PFSK-1 (cell line): ENCODE data around the gene EEF1AKMT4.

Experiments used
- FOXP2 ChIP-seq: optimal IDR thresholded peaks from 2 replicates; pipeline ENCODE3; 2011; ENCODE audit warnings: borderline replicate concordance, control low read depth, inconsistent platforms; ENCODE audit not compliant: insufficient read depth; ENCODE audit errors: extremely low read length, extremely low read depth
- POLR2AphosphoS5 ChIP-seq: IDR thresholded peaks from 2 replicates; pipeline ENCODE4 v1.6.1; 2012; ENCODE audit warnings: low read depth, mild to moderate bottlenecking, control low read depth, low read length, moderate library complexity
- SIN3A ChIP-seq: IDR thresholded peaks from 2 replicates; pipeline ENCODE4 v1.6.1; 2012; ENCODE audit warnings: mild to moderate bottlenecking, low read length, moderate library complexity, borderline replicate concordance; ENCODE audit not compliant: insufficient read depth
- TAF1 ChIP-seq: IDR thresholded peaks from 2 replicates; pipeline ENCODE4 v1.6.1; 2012; ENCODE audit warnings: low read length, control low read depth, borderline replicate concordance; ENCODE audit not compliant: insufficient read depth
- TF ChIP-seq, protein P1 (sequence below), 2 experiments: IDR thresholded peaks; 2 replicates each; pipeline versions ENCODE4 v1.6.1 to v1.8.0; 2011 to 2012; ENCODE audit warnings: low read depth in 2 of 2, low read length in 2 of 2, control low read depth in 1 of 2, inconsistent platforms in 1 of 2, mild to moderate bottlenecking in 1 of 2, moderate library complexity in 1 of 2; ENCODE audit not compliant: insufficient read depth in 1 of 2

Gene EEF1AKMT4

DNA sequence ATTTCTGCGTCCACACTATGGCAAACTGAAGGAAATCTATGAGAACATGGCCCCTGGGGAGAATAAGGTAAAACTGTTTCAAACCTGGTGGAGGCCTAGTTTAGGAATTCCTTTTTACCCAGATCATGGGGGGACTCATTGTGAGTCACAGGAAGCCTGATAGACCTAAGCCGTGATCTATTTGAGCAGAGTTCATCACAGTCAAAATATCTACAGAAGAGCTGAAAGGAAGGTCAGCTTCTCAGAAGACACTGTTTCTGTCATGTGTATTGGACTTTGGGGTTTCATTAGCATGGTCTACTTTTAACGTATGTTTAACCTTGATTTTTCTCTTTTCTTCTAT, 50.9 kb downstream of the EEF1AKMT4 start:
- TF ChIP-seq, protein P1, sequence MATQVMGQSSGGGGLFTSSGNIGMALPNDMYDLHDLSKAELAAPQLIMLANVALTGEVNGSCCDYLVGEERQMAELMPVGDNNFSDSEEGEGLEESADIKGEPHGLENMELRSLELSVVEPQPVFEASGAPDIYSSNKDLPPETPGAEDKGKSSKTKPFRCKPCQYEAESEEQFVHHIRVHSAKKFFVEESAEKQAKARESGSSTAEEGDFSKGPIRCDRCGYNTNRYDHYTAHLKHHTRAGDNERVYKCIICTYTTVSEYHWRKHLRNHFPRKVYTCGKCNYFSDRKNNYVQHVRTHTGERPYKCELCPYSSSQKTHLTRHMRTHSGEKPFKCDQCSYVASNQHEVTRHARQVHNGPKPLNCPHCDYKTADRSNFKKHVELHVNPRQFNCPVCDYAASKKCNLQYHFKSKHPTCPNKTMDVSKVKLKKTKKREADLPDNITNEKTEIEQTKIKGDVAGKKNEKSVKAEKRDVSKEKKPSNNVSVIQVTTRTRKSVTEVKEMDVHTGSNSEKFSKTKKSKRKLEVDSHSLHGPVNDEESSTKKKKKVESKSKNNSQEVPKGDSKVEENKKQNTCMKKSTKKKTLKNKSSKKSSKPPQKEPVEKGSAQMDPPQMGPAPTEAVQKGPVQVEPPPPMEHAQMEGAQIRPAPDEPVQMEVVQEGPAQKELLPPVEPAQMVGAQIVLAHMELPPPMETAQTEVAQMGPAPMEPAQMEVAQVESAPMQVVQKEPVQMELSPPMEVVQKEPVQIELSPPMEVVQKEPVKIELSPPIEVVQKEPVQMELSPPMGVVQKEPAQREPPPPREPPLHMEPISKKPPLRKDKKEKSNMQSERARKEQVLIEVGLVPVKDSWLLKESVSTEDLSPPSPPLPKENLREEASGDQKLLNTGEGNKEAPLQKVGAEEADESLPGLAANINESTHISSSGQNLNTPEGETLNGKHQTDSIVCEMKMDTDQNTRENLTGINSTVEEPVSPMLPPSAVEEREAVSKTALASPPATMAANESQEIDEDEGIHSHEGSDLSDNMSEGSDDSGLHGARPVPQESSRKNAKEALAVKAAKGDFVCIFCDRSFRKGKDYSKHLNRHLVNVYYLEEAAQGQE (IDR thresholded peaks at IDR 0.05; ENCODE audit: insufficient read depth in 1 of 2, low read depth in 2 of 2, low read length in 2 of 2) = no peak
- TF ChIP-seq POLR2AphosphoS5 (no peak), TAF1 (no peak), SIN3A (no peak), FOXP2 (no peak)

DNA sequence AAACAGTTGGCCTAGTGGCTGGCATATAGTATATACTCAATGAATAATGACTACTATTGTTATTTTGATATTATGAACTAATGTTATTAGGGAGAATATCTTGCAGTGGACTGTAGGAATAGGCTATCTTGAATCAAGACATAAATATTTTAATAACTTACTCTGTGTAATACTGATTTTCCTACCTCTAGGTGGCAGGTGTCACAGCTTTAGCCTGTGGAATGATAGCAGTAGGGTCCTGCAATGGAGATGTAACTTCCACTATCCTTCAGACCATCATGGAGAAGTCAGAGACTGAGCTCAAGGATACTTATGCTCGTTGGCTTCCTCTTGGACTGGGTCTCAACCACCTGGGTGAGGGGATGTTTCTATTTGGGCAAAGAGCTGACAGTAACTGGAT, 56.1 kb downstream of the EEF1AKMT4 start:
- TF ChIP-seq SIN3A (no peak), TAF1 (no peak), POLR2AphosphoS5 (no peak), FOXP2 (no peak)
- TF ChIP-seq, protein P1 (IDR thresholded peaks at IDR 0.05; ENCODE audit: insufficient read depth in 1 of 2, low read depth in 2 of 2, low read length in 2 of 2) = no peak

DNA sequence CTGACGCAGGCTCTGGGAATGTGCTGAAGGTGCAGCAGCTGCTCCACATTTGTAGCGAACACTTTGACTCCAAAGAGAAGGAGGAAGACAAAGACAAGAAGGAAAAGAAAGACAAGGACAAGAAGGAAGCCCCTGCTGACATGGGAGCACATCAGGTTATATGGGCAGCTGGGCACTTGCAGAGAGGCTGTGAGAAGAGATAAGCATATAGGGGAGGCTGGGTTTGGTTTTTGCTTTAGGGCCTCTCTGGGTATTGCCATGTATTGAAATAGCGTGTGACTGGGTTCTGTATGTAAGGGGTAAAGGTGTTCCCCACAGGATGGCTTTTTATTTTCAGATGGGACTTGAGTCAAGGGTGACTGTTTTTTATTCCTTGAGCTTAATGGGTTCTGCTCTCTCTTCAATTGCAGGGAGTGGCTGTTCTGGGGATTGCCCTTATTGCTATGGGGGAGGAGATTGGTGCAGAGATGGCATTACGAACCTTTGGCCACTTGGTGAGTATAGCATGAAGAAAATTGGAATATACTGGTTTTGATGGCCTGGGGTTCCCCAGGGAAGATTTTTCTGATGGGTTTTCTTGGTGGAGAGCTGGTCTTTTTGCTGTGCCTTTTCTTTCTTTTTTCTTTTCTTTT, 57.0 kb downstream of the EEF1AKMT4 start:
- TF ChIP-seq POLR2AphosphoS5 (no peak), FOXP2 (no peak), TAF1 (no peak), SIN3A (no peak)
- TF ChIP-seq, protein P1 (IDR thresholded peaks at IDR 0.05; ENCODE audit: insufficient read depth in 1 of 2, low read depth in 2 of 2, low read length in 2 of 2) = no peak

DNA sequence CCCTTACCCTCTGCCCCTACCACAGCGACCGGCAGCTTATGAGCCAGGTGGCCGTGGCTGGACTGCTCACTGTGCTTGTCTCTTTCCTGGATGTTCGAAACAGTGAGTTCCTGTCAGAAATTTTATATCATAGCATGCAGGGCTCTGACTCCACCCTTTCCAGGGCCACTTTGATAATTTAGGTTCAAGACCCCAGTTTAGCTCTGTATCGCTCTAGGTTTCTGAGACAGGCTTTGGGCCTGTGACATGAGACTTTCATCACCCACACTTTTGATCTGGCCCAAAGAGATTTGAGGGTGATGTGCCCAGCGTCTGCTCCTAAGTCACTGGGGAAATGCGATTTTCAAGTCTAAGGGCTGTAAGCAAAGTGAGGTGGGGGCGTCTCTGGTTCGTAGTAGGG, 58.4 kb downstream of the EEF1AKMT4 start:
- no peak for TF ChIP-seq FOXP2
- TF ChIP-seq SIN3A = no peak
- no peak for TF ChIP-seq TAF1
- no peak for TF ChIP-seq POLR2AphosphoS5
- TF ChIP-seq, protein P1 (IDR thresholded peaks at IDR 0.05; ENCODE audit: insufficient read depth in 1 of 2, low read depth in 2 of 2, low read length in 2 of 2) = no peak
